Measurements from ENCODE around the gene SORCS3.

Gene SORCS3

DNA sequence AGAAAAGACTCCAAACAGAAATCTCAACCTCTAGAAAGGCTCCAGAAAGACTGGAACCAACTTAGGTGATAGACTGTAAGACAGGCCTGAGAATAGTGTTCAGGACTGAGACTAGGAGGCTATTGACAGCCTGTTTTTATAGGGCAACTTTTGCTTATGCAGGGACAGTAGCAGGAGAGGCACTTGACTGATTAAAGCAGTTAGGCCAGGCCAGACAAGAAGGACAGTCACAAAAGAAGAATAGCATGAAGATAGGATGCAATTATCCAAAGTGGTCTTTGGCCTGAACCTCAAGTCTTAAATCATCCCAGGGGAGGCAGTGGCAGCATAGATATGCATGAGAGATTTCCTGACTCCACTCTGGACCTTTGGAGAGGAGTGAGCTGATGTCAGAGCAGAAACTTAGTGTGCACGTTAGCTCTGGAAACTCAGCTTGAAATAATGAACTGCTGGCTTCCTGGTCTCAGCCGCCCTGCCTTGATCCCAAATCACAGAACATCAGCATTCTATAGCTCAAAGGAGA is 290.6 kb downstream of the SORCS3 start:
- H3K4me3 ChIP-seq (ENCODE audit: low read depth, low read length): no peak overlapping the region

DNA sequence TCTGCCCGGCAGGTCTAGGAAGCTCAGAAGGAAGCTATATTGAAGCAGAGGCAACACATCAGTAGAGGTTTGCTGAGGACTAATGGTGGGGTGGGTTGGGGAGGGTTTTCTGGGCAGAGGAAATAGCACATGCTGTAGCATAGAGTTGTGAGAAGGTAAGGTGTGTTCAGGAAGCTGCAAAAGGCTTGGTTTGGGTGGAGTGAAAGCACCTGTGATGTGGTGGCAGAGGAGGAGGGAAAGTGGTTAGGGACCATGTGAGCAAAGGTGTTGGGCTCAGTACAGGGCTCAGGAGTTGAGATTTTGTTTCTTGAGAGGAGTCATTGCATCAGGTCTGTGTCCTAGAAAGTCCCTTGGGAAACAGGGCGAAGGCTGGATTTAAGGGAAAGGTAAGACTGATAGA is 294.6 kb downstream of the SORCS3 start:
- no peak for DNase-seq (ENCODE audit: low read depth)
- TF ChIP-seq, protein P1, sequence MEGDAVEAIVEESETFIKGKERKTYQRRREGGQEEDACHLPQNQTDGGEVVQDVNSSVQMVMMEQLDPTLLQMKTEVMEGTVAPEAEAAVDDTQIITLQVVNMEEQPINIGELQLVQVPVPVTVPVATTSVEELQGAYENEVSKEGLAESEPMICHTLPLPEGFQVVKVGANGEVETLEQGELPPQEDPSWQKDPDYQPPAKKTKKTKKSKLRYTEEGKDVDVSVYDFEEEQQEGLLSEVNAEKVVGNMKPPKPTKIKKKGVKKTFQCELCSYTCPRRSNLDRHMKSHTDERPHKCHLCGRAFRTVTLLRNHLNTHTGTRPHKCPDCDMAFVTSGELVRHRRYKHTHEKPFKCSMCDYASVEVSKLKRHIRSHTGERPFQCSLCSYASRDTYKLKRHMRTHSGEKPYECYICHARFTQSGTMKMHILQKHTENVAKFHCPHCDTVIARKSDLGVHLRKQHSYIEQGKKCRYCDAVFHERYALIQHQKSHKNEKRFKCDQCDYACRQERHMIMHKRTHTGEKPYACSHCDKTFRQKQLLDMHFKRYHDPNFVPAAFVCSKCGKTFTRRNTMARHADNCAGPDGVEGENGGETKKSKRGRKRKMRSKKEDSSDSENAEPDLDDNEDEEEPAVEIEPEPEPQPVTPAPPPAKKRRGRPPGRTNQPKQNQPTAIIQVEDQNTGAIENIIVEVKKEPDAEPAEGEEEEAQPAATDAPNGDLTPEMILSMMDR (conservative IDR thresholded peaks at IDR 0.05; ENCODE audit: low read depth, low read length): no peak
- no peak overlapping the region for H3K4me3 ChIP-seq (ENCODE audit: low read depth, low read length)

More for the DNA sequence above, 290.6 kb downstream of the SORCS3 start:
- no peak for DNase-seq (ENCODE audit: low read depth)
- TF ChIP-seq, protein P1 (conservative IDR thresholded peaks at IDR 0.05; ENCODE audit: low read depth, low read length): no peak

DNA sequence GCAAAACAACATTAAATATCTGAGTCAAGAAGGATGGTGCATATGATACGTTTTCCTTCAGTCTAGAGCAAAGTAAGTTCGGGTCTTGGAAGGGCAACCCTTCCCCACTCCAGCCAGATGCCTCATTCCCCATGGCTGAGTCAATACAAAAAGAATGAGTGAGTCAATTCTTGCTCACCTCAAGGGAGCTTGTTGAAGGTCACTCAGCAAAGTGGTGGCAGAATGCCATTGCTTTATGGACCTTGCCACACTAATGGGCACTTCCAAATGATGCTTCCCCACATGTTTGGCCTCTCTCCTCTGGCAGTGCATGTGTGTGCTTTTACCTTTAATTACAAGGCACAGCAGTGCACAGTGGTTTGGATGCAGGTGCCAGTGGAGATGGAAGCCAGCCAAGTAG is 296.5 kb downstream of the SORCS3 start:
- DNase-seq (ENCODE audit: low read depth): peak; percentile 9
- TF ChIP-seq, protein P1 (conservative IDR thresholded peaks at IDR 0.05; ENCODE audit: low read depth, low read length): no peak

DNA sequence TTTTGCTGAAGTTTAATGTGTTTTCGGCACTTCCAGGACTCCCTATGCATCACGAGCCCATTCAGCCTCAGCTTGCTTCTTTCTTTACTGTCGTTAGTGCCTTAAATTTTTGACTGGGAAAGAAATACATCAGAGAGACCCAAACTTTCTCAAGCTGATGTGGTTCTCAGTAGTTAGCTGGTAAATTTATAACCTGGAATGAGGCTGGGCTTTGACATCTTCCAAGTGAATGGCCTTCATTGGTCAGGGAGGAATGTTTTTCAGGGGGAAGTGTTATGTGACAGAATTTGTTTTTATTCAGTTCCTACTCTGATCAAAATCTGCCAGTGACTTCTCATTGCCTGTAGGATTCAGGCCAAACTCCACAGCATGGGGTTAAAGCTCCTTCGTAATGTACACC is 296.9 kb downstream of the SORCS3 start:
- DNase-seq (ENCODE audit: low read depth): no peak
- no peak overlapping the region for H3K4me3 ChIP-seq (ENCODE audit: low read depth, low read length)
- TF ChIP-seq, protein P1 (conservative IDR thresholded peaks at IDR 0.05; ENCODE audit: low read depth, low read length): no peak

More for the DNA sequence above, 296.5 kb downstream of the SORCS3 start:
- no peak overlapping the region for H3K4me3 ChIP-seq (ENCODE audit: low read depth, low read length)

- no peak for DNase-seq (ENCODE audit: low read depth)
- TF ChIP-seq, protein P1 (conservative IDR thresholded peaks at IDR 0.05; ENCODE audit: low read depth, low read length): no peak
- H3K4me3 ChIP-seq (ENCODE audit: low read depth, low read length): no peak overlapping the region
These were observed 300.6 kb downstream of the SORCS3 start for GRCh38 chr10:104941662-104942061.

GRCh38 chr10:104947314-104947713 is 306.2 kb downstream of the SORCS3 start:
- no peak for DNase-seq (ENCODE audit: low read depth)
- TF ChIP-seq, protein P1 (conservative IDR thresholded peaks at IDR 0.05; ENCODE audit: low read depth, low read length): no peak
- H3K4me3 ChIP-seq (ENCODE audit: low read depth, low read length): no peak overlapping the region

- H3K4me3 ChIP-seq (ENCODE audit: low read depth, low read length): no peak overlapping the region
- DNase-seq (ENCODE audit: low read depth): no peak
- TF ChIP-seq, protein P1 (conservative IDR thresholded peaks at IDR 0.05; ENCODE audit: low read depth, low read length): no peak
These were observed 316.2 kb downstream of the SORCS3 start for GRCh38 chr10:104957178-104957841.
